GM19324 (cell line): Measurements from ENCODE around the gene LHCGR.
"Not testable (repeated sequence)": the region's sequence is repeated elsewhere in the genome, so short reads cannot be mapped to it uniquely, and the experiment has no call there.

Experiments
- ATAC-seq: cut with Tn5 transposase; IDR thresholded peaks from one replicate; pipeline ENCODE4 v1.9.1; 2021; ENCODE audit warnings: mild to moderate bottlenecking, moderate library complexity; ENCODE audit not compliant: unreplicated experiment, low FRiP score

Gene LHCGR

DNA sequence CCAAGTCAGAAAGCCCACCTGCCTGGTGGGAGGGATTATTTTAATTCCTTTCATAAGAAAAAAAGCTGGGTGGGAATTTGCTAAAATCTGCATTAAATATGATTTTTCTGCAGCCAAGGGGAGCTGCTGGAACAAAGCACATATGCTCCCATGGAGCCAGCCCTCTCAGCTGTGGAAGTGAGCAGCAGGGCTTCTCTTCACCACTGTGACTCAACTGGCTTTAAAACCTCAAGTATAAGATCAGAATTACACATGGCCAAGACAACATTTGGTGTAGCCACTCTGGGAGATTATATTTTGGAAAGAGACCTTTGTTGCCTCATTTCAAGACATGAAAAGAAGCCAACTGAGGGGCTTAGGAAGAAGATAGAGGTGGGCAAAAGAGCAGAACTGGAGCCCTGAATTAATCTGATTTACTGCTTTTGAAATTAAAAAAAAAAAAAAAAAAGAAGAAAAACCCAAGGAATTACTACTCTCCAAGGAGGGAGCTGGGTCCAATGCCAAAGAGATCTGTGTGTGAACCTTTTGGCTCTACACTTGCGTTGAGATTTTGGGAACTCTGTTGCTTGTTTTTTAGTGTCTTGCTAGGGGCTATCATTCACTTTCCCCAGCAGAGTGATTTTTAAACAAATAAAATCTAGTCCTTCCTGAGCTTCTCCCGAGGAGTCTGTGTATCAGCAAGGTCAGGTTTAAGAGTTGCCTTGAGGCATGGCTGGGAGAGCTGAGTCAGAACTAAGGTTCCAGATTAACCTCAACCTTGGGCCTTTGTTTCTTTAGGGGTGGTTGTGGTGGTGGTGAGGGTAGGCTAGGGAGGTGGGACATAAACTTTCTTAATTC lies 6.0 kb downstream of the LHCGR start:
- ATAC-seq = peak; percentile 43

DNA sequence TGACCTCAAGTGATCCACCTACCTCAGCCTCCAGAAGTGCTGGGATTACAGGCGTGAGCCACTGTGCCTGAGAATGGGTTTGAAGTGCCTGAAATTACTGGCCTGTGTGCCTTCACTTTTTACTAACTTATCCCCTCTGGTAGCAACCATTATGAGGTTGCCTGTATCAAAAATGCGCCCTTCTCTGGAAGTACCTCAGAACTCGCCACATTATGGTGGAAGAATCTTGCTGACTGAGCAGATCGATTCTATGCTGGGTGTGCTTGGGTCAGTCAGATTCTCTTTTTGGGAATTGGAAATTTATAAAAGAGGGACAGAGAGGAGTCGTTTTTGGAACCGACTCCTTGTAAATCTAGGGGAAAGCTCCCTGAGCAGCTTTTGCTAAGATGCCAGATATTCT lies 8.2 kb downstream of the LHCGR start:
- ATAC-seq = no peak

- not testable (repeated sequence) for ATAC-seq
Measured at GRCh38 chr2:48739236-48739635, 16.3 kb downstream of the LHCGR start.

GRCh38 chr2:48738806-48739205 lies 16.7 kb downstream of the LHCGR start:
- no peak for ATAC-seq

- no peak for ATAC-seq
Measured at GRCh38 chr2:48736251-48736650, 19.3 kb downstream of the LHCGR start.

DNA sequence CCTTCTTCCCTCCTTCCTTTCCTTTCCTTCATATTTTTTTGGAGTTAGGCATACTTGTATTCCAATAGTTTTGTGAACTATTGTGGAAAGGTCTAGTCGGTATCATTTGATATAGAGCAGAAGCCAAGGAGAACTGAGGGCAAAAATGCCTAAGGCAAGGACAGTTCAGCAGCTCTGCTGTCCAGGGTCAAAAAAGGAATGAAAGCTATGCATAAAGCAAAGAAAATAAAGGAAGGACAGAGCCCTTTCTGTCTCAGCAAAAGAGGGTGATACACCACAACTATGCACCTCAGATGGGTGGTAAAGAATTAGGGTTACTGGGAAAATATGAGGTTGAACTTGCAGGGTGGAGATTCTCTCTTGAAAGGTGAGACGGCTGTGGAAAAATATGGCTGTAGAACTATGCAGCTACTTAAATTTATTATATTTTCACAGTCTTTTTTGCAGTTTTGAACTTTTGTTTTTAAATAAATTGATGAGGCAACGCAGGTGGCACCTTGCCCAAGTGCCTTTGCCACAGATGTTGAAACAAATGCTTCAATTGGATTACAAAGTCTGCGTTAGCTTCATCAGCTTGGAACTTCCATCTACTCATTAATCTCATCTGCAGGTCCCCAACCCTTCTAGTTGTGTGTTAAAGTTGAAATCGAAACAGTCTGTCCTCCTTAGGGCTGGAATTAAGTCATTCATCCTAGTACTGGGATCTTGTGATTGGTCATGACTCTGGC lies 20.8 kb downstream of the LHCGR start:
- ATAC-seq = no peak

- no peak for ATAC-seq
Measured at GRCh38 chr2:48733067-48733503, 22.4 kb downstream of the LHCGR start.

- ATAC-seq = no peak
Measured at GRCh38 chr2:48728840-48729239, 26.7 kb downstream of the LHCGR start.

DNA sequence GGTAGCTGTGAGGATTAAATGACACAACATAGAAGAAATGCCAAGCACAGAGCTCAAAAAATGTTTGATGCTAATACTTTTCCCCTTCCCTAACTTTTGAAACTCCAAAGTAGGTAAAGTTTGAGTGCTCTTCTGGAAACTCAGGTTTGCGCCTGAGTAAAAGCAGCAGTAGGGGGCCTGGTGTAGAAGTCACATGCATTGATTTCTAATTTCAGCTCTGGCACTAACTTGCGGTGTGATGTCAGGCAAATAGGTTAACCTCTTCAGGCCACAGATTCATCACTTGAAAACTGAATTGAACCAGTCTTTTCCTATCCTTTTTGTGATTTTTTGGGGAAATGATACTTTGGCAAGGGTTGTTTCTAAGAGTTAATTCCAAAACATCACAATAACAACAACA lies 27.2 kb downstream of the LHCGR start:
- ATAC-seq = no peak

DNA sequence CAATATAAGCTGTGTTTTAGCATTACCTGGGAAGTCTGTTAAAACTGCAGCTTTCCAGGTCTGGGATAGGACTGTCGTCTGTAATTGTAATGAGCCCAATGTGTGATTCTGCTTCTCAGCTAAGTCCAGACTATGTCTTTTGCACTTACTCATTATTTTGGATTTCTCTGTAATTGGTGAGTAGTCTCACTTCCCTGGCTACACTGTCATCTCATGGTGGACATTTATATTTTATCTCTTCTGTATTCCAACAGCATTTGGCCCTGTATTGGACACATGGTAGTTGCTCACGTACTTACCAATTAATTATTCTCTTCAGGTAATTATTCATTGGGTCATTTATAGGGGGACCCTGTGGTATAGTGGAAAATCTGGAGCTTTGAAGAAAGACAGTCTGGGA lies 28.0 kb downstream of the LHCGR start:
- ATAC-seq = no peak

GRCh38 chr2:48725696-48726494 lies 29.6 kb downstream of the LHCGR start:
- no peak for ATAC-seq

- no peak for ATAC-seq
Measured at GRCh38 chr2:48724278-48724677, 31.2 kb downstream of the LHCGR start.

DNA sequence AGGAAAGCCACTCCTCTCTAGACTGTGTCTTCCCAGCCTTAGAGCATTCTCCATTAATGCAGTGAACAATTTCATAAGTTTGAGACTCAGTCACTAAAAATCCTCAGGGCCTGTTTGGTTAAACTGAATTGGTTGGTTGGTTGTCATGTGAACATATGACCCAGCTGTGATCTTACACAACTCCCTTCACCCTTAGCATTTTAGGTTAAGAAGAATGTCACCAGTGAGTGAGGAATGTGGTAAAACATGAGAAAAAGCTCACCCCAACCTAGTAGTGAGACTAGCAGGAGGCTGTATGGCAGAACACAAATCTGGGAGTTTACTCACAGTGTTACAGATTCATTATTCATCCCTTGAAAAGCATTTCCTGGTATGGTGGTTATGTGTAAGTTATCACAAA lies 32.4 kb downstream of the LHCGR start:
- ATAC-seq = no peak

- ATAC-seq = no peak
Measured at GRCh38 chr2:48722391-48722790, 33.1 kb downstream of the LHCGR start.

DNA sequence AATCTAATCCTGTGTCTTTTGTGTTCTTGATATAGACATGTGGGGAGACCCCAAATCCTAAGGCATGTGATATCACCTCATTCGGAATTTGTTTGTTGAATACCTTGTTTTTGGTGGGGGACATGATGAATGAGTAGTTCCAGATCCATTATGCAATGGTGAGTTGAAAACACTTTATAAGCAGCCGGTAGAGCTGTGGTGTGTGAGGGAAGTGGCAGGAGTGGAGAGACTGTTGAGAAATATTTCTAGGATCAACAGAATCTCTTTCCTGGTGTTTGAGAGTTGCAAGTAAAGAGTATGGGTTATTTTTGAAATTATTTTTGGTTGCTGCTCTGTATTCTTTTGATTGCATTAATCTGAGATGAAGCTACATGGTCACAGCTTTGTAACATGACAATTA lies 34.4 kb downstream of the LHCGR start:
- ATAC-seq = no peak

- no peak for ATAC-seq
Measured at GRCh38 chr2:48719480-48720177, 35.9 kb downstream of the LHCGR start.

DNA sequence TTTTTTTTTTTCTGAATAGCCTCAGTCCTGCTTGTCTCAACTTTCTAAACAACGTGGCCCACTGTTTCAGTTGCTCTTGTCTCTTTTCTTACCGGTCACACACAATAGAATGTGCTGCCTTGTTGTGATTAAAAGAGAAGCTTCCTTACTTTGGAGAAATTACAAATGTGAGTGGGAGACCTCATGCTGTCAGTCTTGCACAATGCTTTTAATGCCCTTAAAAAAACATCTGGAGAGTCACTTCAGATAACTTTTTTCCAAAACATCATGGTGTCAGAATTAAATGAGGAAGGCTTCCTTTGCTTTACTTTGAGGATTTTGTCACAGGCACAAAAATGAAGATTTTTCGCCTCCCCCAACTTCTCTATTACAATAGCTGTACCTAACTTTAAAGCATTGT lies 37.7 kb downstream of the LHCGR start:
- ATAC-seq = no peak

DNA sequence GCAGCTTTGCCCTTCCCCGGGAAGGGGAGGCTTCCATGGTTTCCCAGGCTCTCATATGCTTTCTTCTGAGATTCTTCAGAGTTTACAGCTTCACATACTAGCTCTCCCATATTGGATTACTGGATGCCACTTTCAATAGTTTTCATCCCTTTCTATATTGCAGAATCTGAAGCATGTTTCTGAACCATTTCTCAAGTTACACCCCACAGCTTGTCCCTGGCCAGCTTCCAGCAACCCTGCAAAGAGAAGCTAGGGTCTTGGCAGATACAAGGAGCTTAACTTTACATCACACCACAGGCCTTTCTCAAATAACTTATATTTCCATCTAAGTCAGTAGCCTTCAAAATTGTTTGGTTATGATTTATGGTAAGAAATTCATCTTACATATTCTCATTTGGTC lies 39.6 kb downstream of the LHCGR start:
- no peak for ATAC-seq

- ATAC-seq = no peak
Measured at GRCh38 chr2:48715042-48715899, 40.3 kb downstream of the LHCGR start.

- no peak for ATAC-seq
Measured at GRCh38 chr2:48714245-48714644, 41.3 kb downstream of the LHCGR start.
